MCF 10A (cell line): ENCODE results near the gene IQUB. TPM values are rescaled to one million over a fixed set of nuclear protein-coding genes. Genes with fewer than 3 reads are reported as not detected.

Source experiments
- BruUV-seq: library from RNA; stranded (reverse); fragments of 400-500 nt; replicated peaks from 2 replicates; lab custom pipeline; 2021; lab: Mats Ljungman, UMichigan
- CTCF ChIA-PET: fragments of 300-600 bp; sonication (Branson Sonifier 250); formaldehyde crosslinking; extraction: SDS; loops from one replicate; lab custom pipeline; 2021; ENCODE audit warnings: antibody characterized with exemption, inconsistent platforms; lab: Yijun Ruan, JAX
- POLR2A ChIA-PET: fragments of 300-600, 350-650 bp; sonication (Branson Sonifier 250); formaldehyde crosslinking; extraction: SDS; loops from one replicate; lab custom pipeline; 2020; ENCODE audit warnings: antibody characterized with exemption, inconsistent platforms; lab: Yijun Ruan, JAX
- DNase-seq: peaks from one replicate; pipeline ENCODE4 v3.0.0-alpha.2; 2018; ENCODE audit not compliant: unreplicated experiment
- H3K27ac Mint-ChIP-seq: one replicate; pipeline ENCODE4 v1.8.0; 2022; ENCODE audit warnings: mild to moderate bottlenecking, low read depth, mixed read lengths; ENCODE audit not compliant: unreplicated experiment
- H3K27me3 Mint-ChIP-seq: one replicate; pipeline ENCODE4 v1.8.0; 2022; ENCODE audit warnings: mixed read lengths; ENCODE audit not compliant: insufficient read depth, unreplicated experiment
- H3K36me3 Mint-ChIP-seq: one replicate; pipeline ENCODE4 v1.8.0; 2022; ENCODE audit warnings: mild to moderate bottlenecking, moderate library complexity, mixed read lengths; ENCODE audit not compliant: insufficient read depth, unreplicated experiment
- H3K4me1 Mint-ChIP-seq: one replicate; pipeline ENCODE4 v1.8.0; 2022; ENCODE audit warnings: mixed read lengths; ENCODE audit not compliant: insufficient read depth, unreplicated experiment
- H3K4me3 Mint-ChIP-seq: one replicate; pipeline ENCODE4 v1.8.0; 2022; ENCODE audit warnings: mild to moderate bottlenecking, moderate library complexity, mixed read lengths; ENCODE audit not compliant: unreplicated experiment
- H3K9me3 Mint-ChIP-seq: one replicate; pipeline ENCODE4 v1.8.0; 2022; ENCODE audit warnings: mixed read lengths; ENCODE audit not compliant: unreplicated experiment
- intact Hi-C: fragments of 100-400 bp; cut with micrococcal nuclease; formaldehyde crosslinking; loops from 2 replicates; pipeline ENCODE4 v1.14.1; 2022
- total RNA-seq: library from RNA; stranded (reverse); gene quantifications from 2 replicates; pipeline ENCODE4 v1.2.3, GENCODE V29; 2022
- TF ChIP-seq, protein P1 (sequence below): fragments of 200-600 bp; IDR thresholded peaks from one replicate; pipeline ENCODE4 v1.8.0; 2022; ENCODE audit warnings: antibody characterized with exemption, mild to moderate bottlenecking; ENCODE audit not compliant: unreplicated experiment

IQUB gene
- total RNA-seq, 1 experiment from 2014 or later, result 0.16 TPM

DNA sequence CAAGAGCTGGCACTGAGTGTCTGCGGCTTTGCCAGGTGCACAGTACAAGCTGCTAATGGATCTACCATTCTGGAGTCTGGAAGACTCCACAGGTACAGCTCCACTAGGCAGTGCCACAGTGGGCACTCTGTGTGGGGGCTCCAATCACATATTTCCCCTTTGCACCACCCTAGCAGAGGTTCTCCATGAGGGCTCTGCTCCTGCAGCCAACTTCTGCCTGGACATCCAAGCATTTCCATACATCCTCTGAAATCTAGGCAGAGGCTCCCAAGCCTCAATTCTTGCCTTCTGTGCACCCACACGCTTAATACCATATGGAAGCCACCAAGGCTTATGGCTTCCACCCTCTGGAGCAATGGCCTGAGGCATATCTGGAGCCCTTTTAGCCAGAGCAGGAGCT, 29.2 kb downstream of the IQUB start:
- POLR2A ChIA-PET, result no interaction called here
- intact Hi-C loops, result no loop called here
- no peak overlapping the region for H3K4me3 Mint-ChIP-seq
- peaks cover 9% of the 10 kb centered on the region for H3K9me3 Mint-ChIP-seq
- H3K27ac Mint-ChIP-seq, result no peak overlapping the region
- TF ChIP-seq, protein P1, sequence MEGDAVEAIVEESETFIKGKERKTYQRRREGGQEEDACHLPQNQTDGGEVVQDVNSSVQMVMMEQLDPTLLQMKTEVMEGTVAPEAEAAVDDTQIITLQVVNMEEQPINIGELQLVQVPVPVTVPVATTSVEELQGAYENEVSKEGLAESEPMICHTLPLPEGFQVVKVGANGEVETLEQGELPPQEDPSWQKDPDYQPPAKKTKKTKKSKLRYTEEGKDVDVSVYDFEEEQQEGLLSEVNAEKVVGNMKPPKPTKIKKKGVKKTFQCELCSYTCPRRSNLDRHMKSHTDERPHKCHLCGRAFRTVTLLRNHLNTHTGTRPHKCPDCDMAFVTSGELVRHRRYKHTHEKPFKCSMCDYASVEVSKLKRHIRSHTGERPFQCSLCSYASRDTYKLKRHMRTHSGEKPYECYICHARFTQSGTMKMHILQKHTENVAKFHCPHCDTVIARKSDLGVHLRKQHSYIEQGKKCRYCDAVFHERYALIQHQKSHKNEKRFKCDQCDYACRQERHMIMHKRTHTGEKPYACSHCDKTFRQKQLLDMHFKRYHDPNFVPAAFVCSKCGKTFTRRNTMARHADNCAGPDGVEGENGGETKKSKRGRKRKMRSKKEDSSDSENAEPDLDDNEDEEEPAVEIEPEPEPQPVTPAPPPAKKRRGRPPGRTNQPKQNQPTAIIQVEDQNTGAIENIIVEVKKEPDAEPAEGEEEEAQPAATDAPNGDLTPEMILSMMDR, result no peak
- H3K4me1 Mint-ChIP-seq, result no peaks in the 10 kb centered on the region
- CTCF ChIA-PET, result interaction anchor here (1.2 kb wide), 1 partner anchor 11 kb away, joined by 3 read pairs; no protein-coding TSS in a partner anchor
- no peaks in the 10 kb centered on the region for H3K27me3 Mint-ChIP-seq
- DNase-seq, result no peak
- BruUV-seq, result no TSS peak
- no peaks in the 10 kb centered on the region for H3K36me3 Mint-ChIP-seq

DNA sequence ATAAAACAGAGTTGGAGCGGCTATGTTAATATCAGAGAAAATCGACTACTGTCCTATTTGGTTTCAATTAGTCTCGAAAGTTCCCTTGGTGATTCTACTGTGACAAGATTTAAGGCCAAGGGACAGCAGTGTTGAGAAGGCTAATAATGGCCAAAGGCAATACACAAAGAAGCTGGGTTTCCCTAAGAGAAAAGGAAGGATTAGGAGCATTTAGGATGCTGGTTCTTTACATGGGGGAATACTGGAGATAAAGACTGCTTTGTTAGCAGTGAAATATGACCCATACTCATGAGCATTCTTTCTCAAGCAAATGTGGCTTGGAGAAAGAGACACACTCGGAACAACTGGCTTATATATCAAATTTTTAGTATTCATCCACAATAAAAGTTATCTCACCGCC, 32.2 kb downstream of the IQUB start:
- peaks cover 9% of the 10 kb centered on the region for H3K9me3 Mint-ChIP-seq
- H3K27me3 Mint-ChIP-seq, result no peaks in the 10 kb centered on the region
- intact Hi-C loops, result no loop called here

DNA sequence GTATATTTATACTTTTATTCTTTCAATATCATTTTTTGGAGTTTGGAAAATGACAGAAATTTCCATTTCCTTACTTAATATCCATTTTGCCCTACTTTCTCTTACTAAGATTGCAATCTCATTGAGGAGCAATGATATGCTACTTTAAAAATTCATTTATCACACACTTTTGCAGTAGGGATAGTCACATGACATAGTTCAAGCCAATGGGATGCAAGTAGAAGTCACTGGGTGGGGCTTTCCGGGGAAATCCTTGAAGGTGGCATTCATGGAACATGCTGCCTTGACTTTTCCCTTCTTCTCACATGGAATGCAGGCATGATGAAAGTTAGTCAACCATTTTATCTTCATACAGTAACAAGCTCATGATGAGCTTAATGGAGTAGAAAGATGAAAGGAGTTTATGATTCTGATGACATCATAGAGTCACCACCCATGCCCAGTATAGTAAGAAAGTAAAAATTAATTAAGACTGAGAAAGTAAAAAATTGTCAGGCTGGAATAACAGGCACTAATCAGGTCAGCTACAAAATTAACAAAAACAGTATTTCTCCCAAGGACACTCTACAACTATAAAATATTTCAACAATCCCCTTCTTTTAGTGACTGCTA, 33.4 kb downstream of the IQUB start:
- BruUV-seq, result no TSS peak
- POLR2A ChIA-PET, result interaction anchor here (0.6 kb wide), 1 partner anchor 49 kb away, joined by 4 read pairs; no protein-coding TSS in a partner anchor
- DNase-seq, result no peak
- Mint-ChIP-seq H3K36me3 (no peaks in the 10 kb centered on the region), H3K4me1 (no peaks in the 10 kb centered on the region), H3K4me3 (no peak overlapping the region), H3K27me3 (no peaks in the 10 kb centered on the region), H3K9me3 (peaks cover 3% of the 10 kb centered on the region), H3K27ac (no peak overlapping the region)
- TF ChIP-seq, protein P1, result no peak
- CTCF ChIA-PET, result interaction anchor here (1.7 kb wide), 1 partner anchor 8 kb away, joined by 6 read pairs; no protein-coding TSS in a partner anchor
- intact Hi-C loops, result no loop called here

More for the DNA sequence above, 32.2 kb downstream of the IQUB start:
- Mint-ChIP-seq H3K4me1 (no peaks in the 10 kb centered on the region), H3K4me3 (no peak overlapping the region), H3K27ac (no peak overlapping the region), H3K36me3 (no peaks in the 10 kb centered on the region)
- TF ChIP-seq, protein P1, result no peak
- no peak for DNase-seq
- ChIA-PET CTCF (interaction anchor here (0.7 to 1.7 kb wide), 2 partner anchors 9 to 1355 kb away, joined by 3 to 6 read pairs; no protein-coding TSS in a partner anchor), POLR2A (no interaction called here)
- BruUV-seq, result no TSS peak

DNA sequence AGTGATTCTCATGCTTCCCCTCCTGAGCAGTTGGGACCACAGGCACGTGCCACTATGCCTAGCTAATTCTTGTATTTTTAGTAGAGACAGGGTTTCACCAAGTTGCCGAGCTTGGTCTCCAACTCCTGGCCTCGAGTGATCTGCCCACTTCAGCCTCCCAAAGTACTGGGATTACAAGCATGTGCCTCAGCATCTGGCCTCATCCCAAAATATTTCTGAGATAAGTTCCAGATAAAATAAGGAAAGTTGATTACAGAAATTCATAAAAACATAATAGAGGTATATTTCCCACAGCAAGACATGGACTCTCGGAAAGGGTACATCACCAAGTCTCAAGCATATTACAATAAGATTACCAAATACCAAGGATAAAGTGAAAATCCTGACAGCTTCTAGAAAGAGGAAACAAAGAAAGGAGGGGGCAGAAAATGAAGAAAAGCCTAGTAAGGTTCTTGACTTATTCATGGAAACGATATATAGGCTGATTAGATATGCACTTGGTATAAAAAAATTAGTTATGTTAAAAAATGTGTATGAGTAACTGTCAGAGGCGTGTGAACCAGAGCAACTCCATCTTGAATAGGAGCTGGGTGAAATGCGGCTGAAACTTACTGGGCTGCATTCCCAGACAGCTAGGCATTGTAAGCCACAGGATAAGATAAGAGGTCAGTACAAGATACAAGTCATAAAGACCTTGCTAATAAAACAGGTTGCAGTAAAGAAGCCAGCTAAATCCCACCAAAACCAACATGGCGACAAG, 35.0 kb downstream of the IQUB start:
- Mint-ChIP-seq H3K27ac (no peak overlapping the region), H3K4me1 (no peaks in the 10 kb centered on the region), H3K36me3 (no peaks in the 10 kb centered on the region), H3K9me3 (no peaks in the 10 kb centered on the region), H3K4me3 (no peak overlapping the region), H3K27me3 (no peaks in the 10 kb centered on the region)
- CTCF ChIA-PET, result interaction anchor here (0.7 to 1.2 kb wide), 3 partner anchors 9 to 202 kb away, joined by 3 to 5 read pairs (median 3); no protein-coding TSS in a partner anchor
- intact Hi-C loops, result loop anchor here (10.0 kb wide), 1 partner anchor 185 kb away; no protein-coding TSS in a partner anchor
- BruUV-seq, result no TSS peak
- DNase-seq, result no peak
- TF ChIP-seq, protein P1, result no peak
- POLR2A ChIA-PET, result no interaction called here
